ENCODE results near the gene TPI1.

The TPI1 gene

GRCh38 chr12:6827982-6828780 lies 39.1 kb upstream of the TPI1 start, which contains the start of gene P3H3:
Gene P3H3 (plus strand): TSS chr12:6828407. CDS start chr12:6828441, 34 bp downstream.
- peak in 16 of 51 donors; percentile 14 to 46 (median 26) for DNase-seq

- DNase-seq = peak in 22 of 51 donors; percentile 8 to 69 (median 40)
Measured at GRCh38 chr12:6828781-6829535, 38.4 kb upstream of the TPI1 start.

- DNase-seq = peak in 5 of 51 donors; percentile 24 to 69 (median 61)
Measured at GRCh38 chr12:6829536-6830220, 37.7 kb upstream of the TPI1 start.

- no peak for DNase-seq
Measured at GRCh38 chr12:6830286-6830890, 36.9 kb upstream of the TPI1 start.

GRCh38 chr12:6830999-6831398 lies 36.3 kb upstream of the TPI1 start:
- no peak for DNase-seq

- no peak for DNase-seq
Measured at GRCh38 chr12:6831450-6831995, 35.8 kb upstream of the TPI1 start.

GRCh38 chr12:6832125-6832524 lies 35.2 kb upstream of the TPI1 start:
- DNase-seq = no peak

GRCh38 chr12:6833189-6833890 lies 34.0 kb upstream of the TPI1 start:
- no peak for DNase-seq

GRCh38 chr12:6834254-6834653 lies 33.1 kb upstream of the TPI1 start:
- no peak for DNase-seq

- DNase-seq = peak in 2 of 51 donors; percentile 6 to 15
Measured at GRCh38 chr12:6834873-6835272, 32.5 kb upstream of the TPI1 start.

- no peak for DNase-seq
Measured at GRCh38 chr12:6836851-6837250, 30.5 kb upstream of the TPI1 start.

- DNase-seq = no peak
Measured at GRCh38 chr12:6837370-6838060, 29.8 kb upstream of the TPI1 start.

GRCh38 chr12:6838854-6839253 lies 28.5 kb upstream of the TPI1 start:
- DNase-seq = no peak

- no peak for DNase-seq
Measured at GRCh38 chr12:6839482-6840201, 27.7 kb upstream of the TPI1 start.

- DNase-seq = no peak
Measured at GRCh38 chr12:6840330-6840729, 27.0 kb upstream of the TPI1 start.

GRCh38 chr12:6840761-6841515 lies 26.4 kb upstream of the TPI1 start, which contains the start of gene GNB3:
Gene GNB3 (plus strand): TSS chr12:6840925. CDS start chr12:6841288, 363 bp downstream.
- DNase-seq = no peak

- no peak for DNase-seq
Measured at GRCh38 chr12:6842075-6842474, 25.3 kb upstream of the TPI1 start.

- no peak for DNase-seq
Measured at GRCh38 chr12:6843118-6843902, 24.0 kb upstream of the TPI1 start.
